HepG2 (cell line): ENCODE measurements around the gene PRKCD. TPM values are rescaled to one million over a fixed set of nuclear protein-coding genes. Genes with fewer than 3 reads are reported as not detected.

Experiments
- CHCHD3 ChIP-seq: sonication (generic); formaldehyde crosslinking; IDR thresholded peaks from 2 replicates; pipeline ENCODE4 v1.8.0; 2022; ENCODE audit warnings: mild to moderate bottlenecking, missing genetic modification reagents, moderate library complexity
- FOXM1 ChIP-seq: sonication (generic); formaldehyde crosslinking; IDR thresholded peaks from 2 replicates; pipeline ENCODE4 v1.5.0; 2020; ENCODE audit warnings: missing genetic modification reagents
- GFI1 ChIP-seq: sonication (generic); formaldehyde crosslinking; IDR thresholded peaks from 2 replicates; pipeline ENCODE4 v1.5.0; 2020; ENCODE audit warnings: missing genetic modification reagents, mild to moderate bottlenecking, borderline replicate concordance
- HMG20A ChIP-seq: IDR thresholded peaks from 2 replicates; pipeline ENCODE4 v1.6.1; 2016; ENCODE audit warnings: borderline replicate concordance
- HNF4A ChIP-seq: sonication (generic); formaldehyde crosslinking; IDR thresholded peaks from 2 replicates; pipeline ENCODE4 v1.4.0; 2020; ENCODE audit warnings: missing genetic modification reagents
- HNF4G ChIP-seq, 2 experiments: sonication (generic) in 1 of 2; formaldehyde crosslinking in 1 of 2; IDR thresholded peaks; 2 replicates each; pipeline versions ENCODE4 v1.4.0 to v1.6.1; 2011 to 2020; ENCODE audit warnings: borderline replicate concordance in 2 of 2, low read depth in 2 of 2, mild to moderate bottlenecking in 2 of 2, low read length in 1 of 2, missing genetic modification reagents in 1 of 2, moderate library complexity in 1 of 2
- MAFK ChIP-seq, 2 experiments: IDR thresholded peaks in 1 of 2; conservative IDR thresholded peaks in 1 of 2; 2 replicates each; pipeline ENCODE4 v1.6.1; 2011; ENCODE audit warnings: improper control_type of control experiment in 2 of 2, low read length in 2 of 2
- MTA1 ChIP-seq: sonication (generic); formaldehyde crosslinking; IDR thresholded peaks from 2 replicates; pipeline ENCODE4 v1.4.0; 2020; ENCODE audit warnings: missing genetic modification reagents, mild to moderate bottlenecking, borderline replicate concordance
- PPARG ChIP-seq: conservative IDR thresholded peaks from 2 replicates; pipeline ENCODE4 v1.6.1; 2016; ENCODE audit warnings: missing biosample characterization, missing genetic modification reagents
- RXRB ChIP-seq: IDR thresholded peaks from 2 replicates; pipeline ENCODE4 v1.6.1; 2016; ENCODE audit warnings: borderline replicate concordance, missing genetic modification reagents, missing compliant biosample characterization
- SIN3B ChIP-seq: fragments of 150-350 bp; IDR thresholded peaks from 2 replicates; pipeline ENCODE4 v1.6.1; 2014; ENCODE audit warnings: low read length
- ZMYM2 ChIP-seq: sonication (generic); formaldehyde crosslinking; IDR thresholded peaks from 2 replicates; pipeline ENCODE4 v1.8.0; 2022; ENCODE audit warnings: mild to moderate bottlenecking, missing genetic modification reagents
- ZNF709 ChIP-seq: sonication (generic); formaldehyde crosslinking; IDR thresholded peaks from 2 replicates; pipeline ENCODE4 v1.5.0; 2020; ENCODE audit warnings: mild to moderate bottlenecking, missing genetic modification reagents
- polyA plus RNA-seq, 8 experiments: library from polyadenylated mRNA; depleted of rRNA in 3 of 8; stranded (reverse) in 7 of 8; unstranded in 1 of 8; fragments of >200 nt; fragmentation: Illumina TruSeq in 4 of 8; extraction: Trizol in 4 of 8; gene quantifications; 2 replicates each; pipeline versions ENCODE4 v1.2.1 to v1.2.3, GENCODE V29; 2011 to 2016; ENCODE audit warnings: low read depth in 4 of 8, missing spikeins in 1 of 8, mixed read lengths in 1 of 8; ENCODE audit not compliant: insufficient read depth in 1 of 8
- total RNA-seq, 5 experiments: library from RNA; depleted of rRNA; stranded (reverse); fragments of >200 nt; fragmentation: Illumina TruSeq; extraction: Trizol; gene quantifications; 2 replicates each; pipeline ENCODE4 v1.2.3, GENCODE V29; 2016; ENCODE audit warnings: low read depth in 1 of 5
- TF ChIP-seq, protein P1 (sequence below): sonication (generic); formaldehyde crosslinking; IDR thresholded peaks from 2 replicates; pipeline ENCODE4 v1.4.0; 2020; ENCODE audit warnings: missing genetic modification reagents, borderline replicate concordance
- TF ChIP-seq, protein P2 (sequence below): IDR thresholded peaks from 2 replicates; pipeline ENCODE4 v1.4.0; 2020; ENCODE audit warnings: mild to moderate bottlenecking, missing genetic modification reagents
- TF ChIP-seq, protein P3 (sequence below): sonication (generic); formaldehyde crosslinking; IDR thresholded peaks from 2 replicates; pipeline ENCODE4 v1.4.0; 2020; ENCODE audit warnings: missing genetic modification reagents, borderline replicate concordance

The PRKCD gene
- total and polyA plus RNA-seq, 2 of the 13 experiments (the other 11 are each of a cell fraction or from before 2014, with no cell fraction given) = 1.6 to 40.7 TPM

GRCh38 chr3:53150247-53151085, 10.5 kb upstream of the PRKCD start (continued):
- TF ChIP-seq, protein P1, sequence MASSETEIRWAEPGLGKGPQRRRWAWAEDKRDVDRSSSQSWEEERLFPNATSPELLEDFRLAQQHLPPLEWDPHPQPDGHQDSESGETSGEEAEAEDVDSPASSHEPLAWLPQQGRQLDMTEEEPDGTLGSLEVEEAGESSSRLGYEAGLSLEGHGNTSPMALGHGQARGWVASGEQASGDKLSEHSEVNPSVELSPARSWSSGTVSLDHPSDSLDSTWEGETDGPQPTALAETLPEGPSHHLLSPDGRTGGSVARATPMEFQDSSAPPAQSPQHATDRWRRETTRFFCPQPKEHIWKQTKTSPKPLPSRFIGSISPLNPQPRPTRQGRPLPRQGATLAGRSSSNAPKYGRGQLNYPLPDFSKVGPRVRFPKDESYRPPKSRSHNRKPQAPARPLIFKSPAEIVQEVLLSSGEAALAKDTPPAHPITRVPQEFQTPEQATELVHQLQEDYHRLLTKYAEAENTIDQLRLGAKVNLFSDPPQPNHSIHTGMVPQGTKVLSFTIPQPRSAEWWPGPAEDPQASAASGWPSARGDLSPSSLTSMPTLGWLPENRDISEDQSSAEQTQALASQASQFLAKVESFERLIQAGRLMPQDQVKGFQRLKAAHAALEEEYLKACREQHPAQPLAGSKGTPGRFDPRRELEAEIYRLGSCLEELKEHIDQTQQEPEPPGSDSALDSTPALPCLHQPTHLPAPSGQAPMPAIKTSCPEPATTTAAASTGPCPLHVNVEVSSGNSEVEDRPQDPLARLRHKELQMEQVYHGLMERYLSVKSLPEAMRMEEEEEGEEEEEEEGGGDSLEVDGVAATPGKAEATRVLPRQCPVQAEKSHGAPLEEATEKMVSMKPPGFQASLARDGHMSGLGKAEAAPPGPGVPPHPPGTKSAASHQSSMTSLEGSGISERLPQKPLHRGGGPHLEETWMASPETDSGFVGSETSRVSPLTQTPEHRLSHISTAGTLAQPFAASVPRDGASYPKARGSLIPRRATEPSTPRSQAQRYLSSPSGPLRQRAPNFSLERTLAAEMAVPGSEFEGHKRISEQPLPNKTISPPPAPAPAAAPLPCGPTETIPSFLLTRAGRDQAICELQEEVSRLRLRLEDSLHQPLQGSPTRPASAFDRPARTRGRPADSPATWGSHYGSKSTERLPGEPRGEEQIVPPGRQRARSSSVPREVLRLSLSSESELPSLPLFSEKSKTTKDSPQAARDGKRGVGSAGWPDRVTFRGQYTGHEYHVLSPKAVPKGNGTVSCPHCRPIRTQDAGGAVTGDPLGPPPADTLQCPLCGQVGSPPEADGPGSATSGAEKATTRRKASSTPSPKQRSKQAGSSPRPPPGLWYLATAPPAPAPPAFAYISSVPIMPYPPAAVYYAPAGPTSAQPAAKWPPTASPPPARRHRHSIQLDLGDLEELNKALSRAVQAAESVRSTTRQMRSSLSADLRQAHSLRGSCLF (CRISPR knock-in tag) = no peak
- TF ChIP-seq GFI1 (CRISPR knock-in tag) = peak; percentile 82; the same call in 1 of the 2 replicates
- TF ChIP-seq ZNF709 (CRISPR knock-in tag) = no peak
- no peak for TF ChIP-seq MTA1 (CRISPR knock-in tag)
- no peak for TF ChIP-seq SIN3B
- no peak for TF ChIP-seq ZMYM2
- no peak for TF ChIP-seq CHCHD3 (CRISPR knock-in tag)
- no peak for TF ChIP-seq FOXM1 (CRISPR knock-in tag)
- TF ChIP-seq, protein P2, sequence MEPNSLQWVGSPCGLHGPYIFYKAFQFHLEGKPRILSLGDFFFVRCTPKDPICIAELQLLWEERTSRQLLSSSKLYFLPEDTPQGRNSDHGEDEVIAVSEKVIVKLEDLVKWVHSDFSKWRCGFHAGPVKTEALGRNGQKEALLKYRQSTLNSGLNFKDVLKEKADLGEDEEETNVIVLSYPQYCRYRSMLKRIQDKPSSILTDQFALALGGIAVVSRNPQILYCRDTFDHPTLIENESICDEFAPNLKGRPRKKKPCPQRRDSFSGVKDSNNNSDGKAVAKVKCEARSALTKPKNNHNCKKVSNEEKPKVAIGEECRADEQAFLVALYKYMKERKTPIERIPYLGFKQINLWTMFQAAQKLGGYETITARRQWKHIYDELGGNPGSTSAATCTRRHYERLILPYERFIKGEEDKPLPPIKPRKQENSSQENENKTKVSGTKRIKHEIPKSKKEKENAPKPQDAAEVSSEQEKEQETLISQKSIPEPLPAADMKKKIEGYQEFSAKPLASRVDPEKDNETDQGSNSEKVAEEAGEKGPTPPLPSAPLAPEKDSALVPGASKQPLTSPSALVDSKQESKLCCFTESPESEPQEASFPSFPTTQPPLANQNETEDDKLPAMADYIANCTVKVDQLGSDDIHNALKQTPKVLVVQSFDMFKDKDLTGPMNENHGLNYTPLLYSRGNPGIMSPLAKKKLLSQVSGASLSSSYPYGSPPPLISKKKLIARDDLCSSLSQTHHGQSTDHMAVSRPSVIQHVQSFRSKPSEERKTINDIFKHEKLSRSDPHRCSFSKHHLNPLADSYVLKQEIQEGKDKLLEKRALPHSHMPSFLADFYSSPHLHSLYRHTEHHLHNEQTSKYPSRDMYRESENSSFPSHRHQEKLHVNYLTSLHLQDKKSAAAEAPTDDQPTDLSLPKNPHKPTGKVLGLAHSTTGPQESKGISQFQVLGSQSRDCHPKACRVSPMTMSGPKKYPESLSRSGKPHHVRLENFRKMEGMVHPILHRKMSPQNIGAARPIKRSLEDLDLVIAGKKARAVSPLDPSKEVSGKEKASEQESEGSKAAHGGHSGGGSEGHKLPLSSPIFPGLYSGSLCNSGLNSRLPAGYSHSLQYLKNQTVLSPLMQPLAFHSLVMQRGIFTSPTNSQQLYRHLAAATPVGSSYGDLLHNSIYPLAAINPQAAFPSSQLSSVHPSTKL (CRISPR knock-in tag) = peak; percentile 57
- peak; percentile 46; the same call in 1 of the 2 replicates for TF ChIP-seq HMG20A (CRISPR knock-in tag)
- no peak for TF ChIP-seq MAFK (conservative IDR thresholded peaks at IDR 0.05 in 1 of 2, IDR thresholded peaks at IDR 0.05 in 1 of 2; ENCODE audit: low read length in 2 of 2)
- TF ChIP-seq HNF4A = peak; percentile 78
- peak; percentile 51; the same call in 1 of the 2 replicates for TF ChIP-seq RXRB
- TF ChIP-seq, protein P3, sequence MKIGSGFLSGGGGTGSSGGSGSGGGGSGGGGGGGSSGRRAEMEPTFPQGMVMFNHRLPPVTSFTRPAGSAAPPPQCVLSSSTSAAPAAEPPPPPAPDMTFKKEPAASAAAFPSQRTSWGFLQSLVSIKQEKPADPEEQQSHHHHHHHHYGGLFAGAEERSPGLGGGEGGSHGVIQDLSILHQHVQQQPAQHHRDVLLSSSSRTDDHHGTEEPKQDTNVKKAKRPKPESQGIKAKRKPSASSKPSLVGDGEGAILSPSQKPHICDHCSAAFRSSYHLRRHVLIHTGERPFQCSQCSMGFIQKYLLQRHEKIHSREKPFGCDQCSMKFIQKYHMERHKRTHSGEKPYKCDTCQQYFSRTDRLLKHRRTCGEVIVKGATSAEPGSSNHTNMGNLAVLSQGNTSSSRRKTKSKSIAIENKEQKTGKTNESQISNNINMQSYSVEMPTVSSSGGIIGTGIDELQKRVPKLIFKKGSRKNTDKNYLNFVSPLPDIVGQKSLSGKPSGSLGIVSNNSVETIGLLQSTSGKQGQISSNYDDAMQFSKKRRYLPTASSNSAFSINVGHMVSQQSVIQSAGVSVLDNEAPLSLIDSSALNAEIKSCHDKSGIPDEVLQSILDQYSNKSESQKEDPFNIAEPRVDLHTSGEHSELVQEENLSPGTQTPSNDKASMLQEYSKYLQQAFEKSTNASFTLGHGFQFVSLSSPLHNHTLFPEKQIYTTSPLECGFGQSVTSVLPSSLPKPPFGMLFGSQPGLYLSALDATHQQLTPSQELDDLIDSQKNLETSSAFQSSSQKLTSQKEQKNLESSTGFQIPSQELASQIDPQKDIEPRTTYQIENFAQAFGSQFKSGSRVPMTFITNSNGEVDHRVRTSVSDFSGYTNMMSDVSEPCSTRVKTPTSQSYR (CRISPR knock-in tag) = no peak
- peak; percentile 47; the same call in 1 of the 2 replicates for TF ChIP-seq PPARG (CRISPR knock-in tag)
- peak; percentile 26; the same call in 1 of the 2 replicates for TF ChIP-seq HNF4G (IDR thresholded peaks at IDR 0.05; ENCODE audit: borderline replicate concordance, low read depth, low read length)
- no peak for TF ChIP-seq HNF4G (CRISPR knock-in tag; IDR thresholded peaks at IDR 0.05; ENCODE audit: borderline replicate concordance, low read depth)
